Endometrial microvascular endothelial cells (primary cell): Measurements from ENCODE around the gene AANAT. TPM values are rescaled to one million over a fixed set of nuclear protein-coding genes. Genes with fewer than 3 reads are reported as not detected.
"Not testable (repeated sequence)": the region's sequence is repeated elsewhere in the genome, so short reads cannot be mapped to it uniquely, and the experiment has no call there.

Experiments
- in situ Hi-C: cut with HindIII; loops from 2 replicates; pipeline ENCODE4 v1.10.0; 2017; ENCODE audit warnings: low sequenced_read_pairs, low pct_unique_long_range_greater_than_20kb; ENCODE audit errors: inconsistent ontology term
- total RNA-seq: library from RNA; depleted of rRNA; stranded (reverse); fragments of >200 nt; gene quantifications from one replicate; pipeline ENCODE4 v1.2.3, GENCODE V29; 2015; ENCODE audit errors: inconsistent ontology term

AANAT gene
- total RNA-seq, 1 donor from 2014 or later = not detected

DNA sequence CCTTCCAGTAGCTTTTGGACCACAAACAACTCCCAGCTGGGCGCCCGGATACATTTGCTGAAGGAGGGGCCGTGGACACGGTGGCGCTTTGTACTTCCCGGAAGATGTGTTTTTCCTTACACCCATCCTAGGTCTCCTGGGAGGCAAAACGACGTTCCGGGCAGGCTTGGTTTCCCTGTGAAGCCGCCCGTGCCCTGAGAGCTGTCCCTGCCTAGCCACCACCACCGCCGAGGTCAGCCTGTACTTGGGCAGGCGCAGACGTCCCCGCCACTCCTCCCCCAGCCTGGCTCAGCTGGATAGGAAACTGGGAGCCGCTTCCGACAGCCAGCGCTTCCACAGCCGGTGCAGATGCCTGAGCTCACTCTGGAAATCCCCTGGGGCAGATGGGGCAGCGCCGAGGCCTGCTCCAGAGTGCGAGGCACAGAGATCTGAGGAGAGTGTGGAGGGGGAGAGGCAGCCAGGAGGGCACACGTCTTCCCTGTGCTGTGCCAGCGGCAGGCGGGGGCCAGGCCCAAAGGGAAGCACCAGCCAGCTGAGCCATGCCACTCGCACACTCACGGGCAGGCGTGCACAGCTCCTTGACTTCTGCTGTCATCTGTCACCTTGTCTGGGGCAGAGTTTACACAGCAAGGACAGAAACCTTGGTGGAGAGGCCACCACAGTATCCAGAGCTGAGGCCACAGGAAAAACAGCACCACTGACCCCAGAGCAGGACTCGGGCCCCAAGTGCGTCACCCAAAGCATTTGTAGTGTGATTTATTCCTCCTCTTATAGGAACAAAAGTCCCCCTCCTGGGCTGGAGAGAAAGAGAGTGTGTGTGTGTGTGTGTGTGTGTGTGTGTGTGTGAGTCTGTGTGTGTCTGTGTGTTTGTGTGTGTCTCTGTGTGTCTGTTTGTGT is 30.8 kb downstream of the AANAT start:
- in situ Hi-C loops = no loop called here

DNA sequence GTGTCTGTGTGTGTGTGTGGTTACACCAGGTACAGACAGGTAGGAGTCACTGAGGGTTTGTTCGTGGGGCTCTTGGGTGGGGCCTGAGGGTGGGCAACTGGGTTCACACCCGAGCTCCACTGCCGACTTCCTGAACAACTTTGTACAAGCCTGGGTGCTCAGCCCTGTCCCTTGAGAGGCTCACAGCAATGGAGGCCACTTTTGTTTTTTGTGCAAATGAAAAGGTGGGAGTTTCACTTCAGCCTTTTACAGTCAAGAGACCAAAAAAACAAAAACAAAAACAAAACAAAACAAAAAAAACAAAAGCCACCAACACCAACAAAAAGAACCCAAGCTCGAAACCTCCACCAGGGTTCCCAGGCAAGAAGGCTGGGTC is 31.5 kb downstream of the AANAT start:
- in situ Hi-C loops = no loop called here

DNA sequence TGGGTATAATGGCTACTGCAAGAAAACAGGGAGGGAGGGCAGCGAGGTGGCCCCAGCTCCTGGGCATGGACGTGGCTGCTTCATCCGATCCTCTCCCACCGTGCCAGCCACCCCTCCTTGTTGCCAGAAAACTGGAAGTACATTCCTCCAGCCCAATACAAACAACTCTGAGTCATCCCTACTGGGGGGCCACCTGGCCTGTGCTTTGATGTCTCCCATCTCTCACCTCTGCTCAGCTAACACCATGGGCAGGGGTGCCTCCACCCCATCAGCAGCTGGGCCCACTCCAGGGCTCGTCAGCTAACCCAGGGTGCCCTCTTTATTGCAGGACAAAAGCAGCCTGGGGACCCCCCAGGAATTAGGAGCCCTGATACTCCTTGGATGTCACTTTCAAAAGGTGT is 31.9 kb downstream of the AANAT start:
- in situ Hi-C loops = no loop called here

DNA sequence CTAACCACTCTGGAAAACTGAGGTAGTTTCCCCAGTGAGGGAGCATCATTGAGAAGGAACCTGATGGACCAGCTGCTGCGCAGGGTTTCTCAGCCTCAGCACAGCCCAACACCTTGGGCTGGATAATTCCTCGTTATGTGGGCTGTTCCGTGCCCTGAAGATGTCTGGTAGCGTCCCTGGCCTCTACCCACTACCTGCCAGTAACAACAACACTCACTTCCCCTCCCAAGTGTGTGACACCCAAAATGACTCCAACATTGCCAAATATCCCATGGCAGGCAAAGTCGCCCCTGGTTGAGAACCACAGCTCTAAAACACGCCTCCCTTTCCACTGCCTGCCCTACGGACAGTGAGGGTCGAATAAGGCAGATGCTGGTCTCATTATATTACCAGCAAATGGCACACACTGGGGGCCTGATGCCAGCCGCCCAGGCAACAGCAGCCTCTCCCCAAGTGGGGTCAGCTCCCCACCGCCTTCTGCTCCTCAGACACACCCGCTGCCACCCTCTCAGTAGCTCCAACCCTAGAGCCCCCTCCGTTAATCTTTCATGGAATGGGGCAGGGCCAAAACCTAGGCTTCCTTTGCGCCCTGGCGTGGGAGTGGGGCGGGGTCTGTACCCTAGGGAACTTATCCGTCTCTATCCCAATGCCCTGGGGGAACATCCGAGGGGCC is 32.8 kb downstream of the AANAT start:
- in situ Hi-C loops = no loop called here

DNA sequence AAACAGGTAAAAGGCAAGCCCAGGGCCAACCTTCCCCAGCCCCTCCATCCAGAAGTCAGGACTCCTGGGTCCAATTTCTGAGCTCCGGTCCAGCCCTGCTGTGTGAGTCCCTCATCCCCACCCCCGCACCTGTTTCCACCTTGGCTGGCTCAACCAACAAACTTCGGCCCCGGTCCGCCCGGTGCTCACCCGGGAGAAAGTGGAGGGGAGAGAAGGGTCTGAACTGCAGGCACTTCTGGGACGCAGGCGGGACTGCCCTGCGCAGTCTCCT is 33.3 kb downstream of the AANAT start:
- in situ Hi-C loops = no loop called here

DNA sequence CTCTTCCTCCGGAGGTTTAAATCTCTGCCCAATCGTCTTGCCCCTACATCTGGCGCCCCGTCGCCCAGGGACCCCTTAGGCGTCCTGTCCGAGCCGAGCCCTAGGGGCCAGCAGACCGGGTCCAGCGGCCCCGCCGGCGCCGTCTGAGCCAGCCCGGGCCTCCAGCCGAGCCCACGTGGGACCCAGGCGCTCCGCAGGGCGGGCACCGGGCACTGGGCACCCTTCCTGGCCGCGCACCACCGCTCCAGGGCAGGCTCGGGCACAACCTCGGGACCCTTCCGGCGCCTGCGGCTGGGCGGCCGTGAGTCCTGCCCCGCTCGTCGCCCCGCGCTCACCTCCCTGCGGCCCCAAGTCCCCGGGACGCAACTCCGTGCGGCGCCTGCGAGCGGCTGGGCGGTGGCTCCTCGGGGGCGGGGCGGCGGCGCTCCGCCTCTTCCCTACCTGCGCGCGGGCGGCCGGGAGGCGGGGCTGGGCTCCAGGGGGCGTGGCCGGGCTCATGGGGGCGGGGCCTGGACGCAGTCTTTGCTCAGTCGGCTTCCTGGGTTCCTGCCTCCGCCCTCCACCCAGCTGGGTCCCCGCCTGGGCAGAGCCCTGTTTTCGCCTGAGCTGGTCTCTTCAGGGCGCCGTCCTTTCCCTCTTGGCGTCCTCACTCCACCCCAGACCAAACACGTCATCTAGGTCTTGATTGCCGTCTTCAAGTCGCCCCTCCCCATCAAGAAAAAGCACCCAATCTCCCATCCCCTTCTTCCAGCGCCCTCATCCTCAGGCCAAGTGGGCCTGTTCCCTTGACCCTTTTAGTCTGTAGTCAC is 33.8 kb downstream of the AANAT start, which contains the start of gene RHBDF2:
Gene RHBDF2 (minus strand): TSS at position 406 of the 809 bp plus-strand sequence. CDS start 19,899 bp downstream, outside the sequence.
- in situ Hi-C loops = no loop called here

DNA sequence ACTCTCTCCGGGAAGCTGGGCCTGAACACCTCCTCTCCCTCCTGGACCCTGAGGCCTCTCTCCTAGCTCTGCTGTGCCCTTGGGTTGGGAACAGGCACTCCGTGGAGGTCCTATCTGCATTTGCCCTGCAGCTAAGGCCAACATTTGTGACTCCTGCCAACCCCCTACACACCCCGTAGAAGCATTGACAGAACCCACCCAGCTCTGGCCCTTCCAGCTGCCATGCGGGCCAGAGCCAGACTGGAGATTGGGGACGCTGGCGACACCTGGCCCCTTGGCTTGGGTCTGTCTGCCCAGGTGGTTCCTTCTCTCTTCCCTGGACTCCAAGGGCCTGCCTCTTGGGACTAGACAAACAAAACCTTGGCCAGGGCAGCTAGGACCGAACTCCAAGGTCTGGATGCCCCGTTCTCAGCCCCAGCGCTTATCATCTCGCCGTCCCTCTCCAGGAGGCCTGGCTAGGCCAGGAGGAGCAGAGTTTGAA is 34.5 kb downstream of the AANAT start:
- in situ Hi-C loops = no loop called here

DNA sequence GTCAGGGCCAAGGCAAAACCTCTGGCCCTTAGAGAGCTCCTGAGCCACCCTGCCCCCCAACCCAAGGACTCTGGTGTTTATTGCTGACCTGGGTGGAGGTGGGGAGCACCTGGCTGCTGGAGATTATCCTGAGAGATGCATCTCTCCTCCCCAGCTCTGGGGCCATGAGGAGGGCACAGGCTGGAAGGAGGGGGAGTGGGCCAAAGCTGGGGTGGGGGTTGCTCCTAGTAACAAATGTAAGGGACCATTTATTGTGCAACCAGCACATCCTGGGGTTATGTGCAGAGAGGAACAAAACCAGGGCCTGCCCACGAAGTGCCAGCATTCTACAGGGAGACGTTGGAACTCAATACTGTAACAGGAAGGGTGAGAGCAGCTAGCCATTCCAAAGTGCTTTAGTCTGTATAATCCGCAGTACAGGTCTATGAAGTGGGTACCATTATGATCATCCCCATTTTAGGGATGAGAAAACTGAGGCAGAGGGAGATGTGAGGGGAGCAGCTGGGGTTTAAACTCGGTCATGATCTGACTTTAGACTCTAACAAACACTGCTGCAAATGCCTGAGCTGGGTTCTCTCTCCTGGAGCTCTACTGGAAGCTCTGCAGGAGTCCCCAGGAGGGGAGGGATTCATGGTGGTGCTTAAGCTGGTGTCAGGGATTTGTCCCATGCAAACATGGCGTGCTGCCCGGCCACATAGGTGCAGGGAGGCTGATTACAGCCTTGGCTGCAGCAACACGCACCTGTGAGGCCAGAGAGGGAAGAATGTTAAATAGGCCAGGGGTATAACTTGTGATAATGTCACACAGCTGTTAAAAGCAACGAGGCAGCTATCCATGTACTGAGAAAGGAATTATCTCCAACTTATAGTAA is 35.2 kb downstream of the AANAT start:
- in situ Hi-C loops = no loop called here

DNA sequence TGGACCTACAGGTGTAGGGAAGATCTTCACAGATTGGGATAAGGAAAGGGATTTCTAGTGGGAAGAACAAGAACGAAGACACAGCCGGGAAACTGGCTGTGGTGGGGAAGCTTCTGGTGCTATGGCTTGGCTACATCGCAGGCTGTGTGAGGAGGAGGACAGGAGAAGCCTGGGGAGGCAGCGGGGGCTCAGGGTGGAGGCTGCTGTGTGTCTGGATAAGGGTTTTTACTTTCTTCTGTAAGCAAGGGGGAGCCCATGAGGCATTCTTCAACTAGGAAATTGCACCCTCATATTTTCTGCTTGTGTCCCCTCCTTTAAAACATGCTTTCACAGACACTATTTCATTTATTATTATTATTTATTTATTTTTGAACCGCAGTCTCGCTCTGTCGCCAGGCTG is 36.7 kb downstream of the AANAT start:
- in situ Hi-C loops = no loop called here

DNA sequence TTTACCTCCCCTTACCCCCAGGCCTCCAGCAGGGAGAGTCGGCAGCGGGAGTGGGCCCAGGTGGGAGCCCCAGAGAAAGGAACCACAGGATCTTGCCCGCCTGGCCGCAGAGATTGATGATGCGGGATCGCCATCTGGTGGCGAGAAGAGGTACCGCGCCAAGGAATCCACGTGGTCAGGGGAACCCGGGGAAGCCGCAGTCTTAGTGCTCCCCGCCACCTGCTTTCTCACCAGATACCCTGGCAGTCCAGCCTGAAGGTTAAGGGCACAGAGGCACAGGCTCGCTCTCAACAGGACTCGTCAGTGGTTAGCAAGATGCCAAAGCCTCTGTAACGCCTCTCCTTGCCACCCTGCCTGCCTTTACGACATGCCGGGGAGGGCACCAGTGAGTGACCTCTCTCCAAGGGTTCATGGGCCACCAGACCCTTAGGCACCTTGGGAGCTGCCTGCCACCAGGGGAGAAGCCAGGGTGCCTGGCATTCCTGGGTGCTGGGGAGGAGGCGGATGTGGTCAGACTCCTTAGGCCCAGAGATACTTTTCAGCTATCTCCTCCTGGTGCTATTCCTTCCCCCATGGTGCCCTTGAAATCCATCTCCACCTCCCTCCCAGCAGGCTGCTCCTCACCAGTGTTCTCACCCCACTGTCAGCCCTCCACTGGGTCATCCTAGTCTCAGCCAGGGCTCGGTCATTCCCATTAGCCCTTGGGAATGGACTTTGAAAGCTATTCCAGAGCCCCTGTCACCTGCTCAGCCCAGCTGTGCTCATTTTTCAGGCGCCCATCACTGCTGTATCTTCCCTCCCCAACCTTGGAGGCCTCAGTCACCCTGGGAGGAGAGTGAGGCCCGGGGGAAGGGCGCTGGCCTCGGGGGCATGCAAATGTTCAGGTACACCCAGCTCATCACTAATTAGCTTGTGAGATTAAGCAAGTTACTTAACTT is 39.3 kb downstream of the AANAT start:
- in situ Hi-C loops = no loop called here

DNA sequence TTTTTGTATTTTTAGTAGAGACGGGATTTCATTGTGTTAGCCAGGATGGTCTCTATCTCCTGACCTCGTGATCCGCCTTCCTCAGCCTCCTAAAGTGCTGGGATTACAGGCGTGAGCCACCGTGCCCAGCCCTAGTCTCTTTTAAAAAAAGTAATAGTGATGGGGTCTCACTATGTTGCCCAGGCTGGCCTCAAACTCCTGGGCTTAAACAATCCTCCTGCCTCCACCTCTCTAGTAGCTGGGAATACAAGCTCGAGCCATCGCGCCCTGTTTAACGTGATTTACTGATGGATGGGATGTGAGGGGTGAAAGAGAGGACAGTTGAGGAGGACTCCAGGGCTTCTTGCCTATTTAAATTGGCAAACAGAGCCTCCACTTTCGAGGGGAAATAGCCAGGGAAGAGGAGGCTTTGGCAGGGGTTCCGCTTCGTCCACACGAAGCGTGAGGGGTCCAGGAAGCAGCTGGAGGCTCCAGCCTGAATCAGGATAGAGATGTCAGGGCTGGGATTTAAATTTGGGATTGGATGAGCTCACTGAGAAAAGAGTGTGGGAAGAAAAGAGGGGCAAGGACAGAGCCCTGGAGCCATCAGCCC is 41.2 kb downstream of the AANAT start:
- in situ Hi-C loops = not testable (repeated sequence)

DNA sequence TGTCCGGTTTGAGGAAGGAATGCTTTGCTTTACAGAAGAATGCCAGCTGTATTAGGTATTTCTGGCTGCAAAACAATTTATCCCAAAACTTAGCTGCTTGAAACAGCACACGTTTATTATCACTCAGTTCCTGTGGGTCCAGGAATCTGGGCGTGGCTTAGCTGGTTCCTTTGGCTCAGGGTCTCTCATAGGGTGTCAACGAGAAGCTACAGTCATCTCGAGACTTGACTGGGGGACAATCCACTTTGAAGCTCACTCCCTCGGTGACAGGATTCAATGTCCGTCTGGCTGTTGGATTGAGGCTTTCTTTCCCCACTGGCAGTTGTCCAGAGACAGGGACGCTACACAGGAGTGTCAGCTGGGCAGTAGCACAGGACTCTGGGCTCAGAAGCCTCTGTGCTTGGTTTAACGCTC is 43.4 kb downstream of the AANAT start:
- in situ Hi-C loops = no loop called here

DNA sequence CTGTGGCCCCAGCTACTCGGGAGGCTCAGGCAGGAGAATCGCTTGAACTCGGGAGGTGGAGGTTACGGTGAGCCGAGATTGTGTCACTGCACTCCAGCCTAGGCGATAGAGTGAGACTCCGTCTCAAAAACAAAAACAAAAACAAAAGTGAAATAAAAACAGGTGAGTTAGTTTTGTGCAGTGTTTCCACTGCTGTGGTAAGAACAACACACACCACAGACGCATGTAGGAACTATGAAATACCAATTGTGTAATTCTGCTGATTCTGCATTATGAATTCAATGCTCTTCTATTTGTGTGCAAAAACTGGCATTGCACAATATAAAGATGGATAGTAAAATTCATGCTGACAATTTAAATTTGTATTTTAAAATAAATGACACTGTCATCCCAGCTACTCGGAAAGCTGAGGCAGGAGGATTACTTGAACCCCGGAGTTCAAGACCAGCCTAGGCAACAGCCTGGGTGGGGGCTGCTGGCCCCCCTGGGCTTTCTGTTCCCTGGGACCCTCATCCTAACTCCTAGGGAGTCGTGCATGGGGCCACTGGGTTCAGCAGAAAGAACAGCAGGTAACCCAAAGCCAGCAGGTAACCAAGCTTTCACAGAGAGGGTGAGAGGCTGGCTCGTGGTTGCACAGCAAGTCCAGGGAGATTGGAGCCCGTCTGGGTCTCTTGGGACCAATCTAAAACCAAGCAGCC is 44.4 kb downstream of the AANAT start:
- in situ Hi-C loops = no loop called here

DNA sequence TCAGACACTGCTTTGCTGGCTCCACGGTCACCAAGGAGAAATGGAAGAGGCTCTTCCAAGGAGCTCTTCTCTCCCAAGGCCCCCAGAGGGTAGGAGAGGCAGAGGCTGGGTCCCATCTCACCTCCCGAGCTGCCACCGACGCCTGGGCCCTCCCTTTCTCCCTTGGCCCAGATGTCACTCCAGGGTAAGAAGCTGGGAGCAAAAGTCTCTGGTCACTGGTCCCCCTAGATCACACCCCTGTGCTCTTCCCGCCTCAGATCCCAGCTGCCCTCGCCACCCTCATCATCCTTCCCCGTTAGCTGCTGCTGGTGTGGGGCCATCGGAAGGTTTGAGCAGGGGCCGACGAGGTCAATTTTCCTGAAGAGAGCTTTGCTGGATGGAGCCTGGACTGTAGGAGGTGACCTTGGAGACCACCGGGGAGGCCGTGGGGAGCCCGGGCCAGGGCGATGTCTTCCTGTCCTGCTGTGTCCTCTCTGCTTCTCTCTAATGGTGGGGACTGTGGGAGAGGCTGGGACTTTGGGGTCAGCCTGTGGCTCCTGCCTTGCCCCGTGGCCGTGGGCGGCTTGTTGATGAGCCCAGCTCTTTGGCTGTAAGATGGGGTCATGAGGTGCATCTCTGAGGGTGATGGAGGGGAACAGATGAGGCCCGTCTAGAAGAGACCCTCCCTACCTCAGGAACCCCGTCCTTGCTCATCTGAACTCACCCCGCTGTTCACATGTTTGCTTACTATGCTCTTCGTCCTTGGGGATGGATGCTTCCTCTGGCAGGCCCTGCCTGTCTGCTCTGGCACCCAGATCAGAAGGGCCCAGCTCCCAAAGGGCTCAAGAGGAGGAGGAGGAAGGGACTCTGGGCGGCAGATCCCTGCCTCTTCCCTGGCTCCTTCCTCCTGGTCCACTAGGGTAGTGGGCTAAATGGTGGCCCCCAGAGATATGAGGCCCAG is 45.2 kb downstream of the AANAT start:
- in situ Hi-C loops = no loop called here

DNA sequence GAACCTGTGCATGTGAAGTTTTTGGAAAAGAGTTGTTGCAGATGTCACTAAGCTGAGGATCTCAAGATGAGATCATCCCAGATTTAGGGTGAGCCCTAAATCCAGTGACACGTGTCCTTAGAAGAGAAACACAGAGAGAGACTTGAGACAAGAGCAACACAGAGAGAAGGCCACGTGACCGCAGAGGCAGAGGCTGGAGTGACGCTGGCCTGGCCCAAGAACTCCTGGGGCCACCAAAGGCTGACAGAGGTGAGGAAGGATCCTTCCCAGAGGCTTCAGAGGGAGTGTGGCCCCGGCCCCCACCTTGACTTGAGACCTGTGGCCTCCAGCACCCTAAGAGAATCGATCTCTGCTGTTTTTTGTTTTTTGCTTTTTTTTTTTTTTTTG is 45.9 kb downstream of the AANAT start:
- in situ Hi-C loops = no loop called here

DNA sequence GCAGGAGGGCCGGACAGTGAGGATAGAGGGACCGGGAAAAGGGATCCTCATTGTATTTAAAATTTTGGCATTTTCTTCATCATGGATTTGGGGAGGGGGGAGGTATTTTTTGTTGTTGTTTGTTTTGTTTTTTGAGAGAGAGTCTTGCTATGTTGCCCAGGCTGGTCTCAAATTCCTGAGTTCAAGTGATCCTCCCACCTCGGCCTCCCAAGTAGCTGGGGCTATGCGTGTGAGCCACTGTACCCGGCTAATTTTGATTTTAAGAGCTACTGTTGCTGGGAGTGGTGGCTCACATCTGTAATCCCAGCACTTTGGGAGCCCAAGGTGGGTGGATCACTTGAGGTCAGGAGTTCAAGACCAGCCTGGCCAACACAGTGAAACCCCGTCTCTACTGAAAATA is 47.0 kb downstream of the AANAT start:
- in situ Hi-C loops = not testable (repeated sequence)
